Measurements from ENCODE around the gene SCN2A. TPM values are rescaled to one million over a fixed set of nuclear protein-coding genes. Genes with fewer than 3 reads are reported as not detected.

The SCN2A gene
- total RNA-seq, 1 donor from 2014 or later, result 0.53 TPM

GRCh38 chr2:165281387-165281786, 42.2 kb downstream of the SCN2A start:
- Histone ChIP-seq H3K36me3 (no peaks in the 10 kb centered on the region), H3K4me1 (no peaks in the 10 kb centered on the region), H3K27ac (no peak overlapping the region), H3K9me3 (no peaks in the 10 kb centered on the region), H3K4me3 (no peak overlapping the region), H3K27me3 (no peaks in the 10 kb centered on the region)
- TF ChIP-seq CTCF (IDR thresholded peaks at IDR 0.05), result no peak
- DNase-seq (ENCODE audit: low spot score in 2 of 2), result no peak
- intact Hi-C loops (cut with DNase I), result no loop called here

- no peak for TF ChIP-seq CTCF (IDR thresholded peaks at IDR 0.05)
- no peaks in the 10 kb centered on the region for H3K36me3 ChIP-seq
- no peaks in the 10 kb centered on the region for H3K9me3 ChIP-seq
- H3K27ac ChIP-seq, result no peak overlapping the region
- H3K27me3 ChIP-seq, result no peaks in the 10 kb centered on the region
- no peak for DNase-seq (ENCODE audit: low spot score in 2 of 2)
- no peak overlapping the region for H3K4me3 ChIP-seq
- no peaks in the 10 kb centered on the region for H3K4me1 ChIP-seq
- intact Hi-C loops (cut with DNase I), result no loop called here
These were observed 44.1 kb downstream of the SCN2A start for GRCh38 chr2:165283342-165283741.

GRCh38 chr2:165287094-165287778, 48.0 kb downstream of the SCN2A start:
- H3K27me3 ChIP-seq, result no peaks in the 10 kb centered on the region
- no peak for TF ChIP-seq CTCF (IDR thresholded peaks at IDR 0.05)
- no peaks in the 10 kb centered on the region for H3K4me1 ChIP-seq
- intact Hi-C loops (cut with DNase I), result no loop called here
- no peak overlapping the region for H3K27ac ChIP-seq
- H3K4me3 ChIP-seq, result no peak overlapping the region
- no peak for DNase-seq (ENCODE audit: low spot score in 2 of 2)
- no peaks in the 10 kb centered on the region for H3K36me3 ChIP-seq
- no peaks in the 10 kb centered on the region for H3K9me3 ChIP-seq

- Histone ChIP-seq H3K27ac (no peak overlapping the region), H3K36me3 (no peaks in the 10 kb centered on the region), H3K9me3 (no peaks in the 10 kb centered on the region), H3K4me3 (no peak overlapping the region), H3K27me3 (no peaks in the 10 kb centered on the region), H3K4me1 (no peaks in the 10 kb centered on the region)
- DNase-seq (ENCODE audit: low spot score in 2 of 2), result no peak
- no peak for TF ChIP-seq CTCF (IDR thresholded peaks at IDR 0.05)
- intact Hi-C loops (cut with DNase I), result no loop called here
These were observed 49.9 kb downstream of the SCN2A start for GRCh38 chr2:165289069-165289468.

- H3K27ac ChIP-seq, result no peak overlapping the region
- DNase-seq (ENCODE audit: low spot score in 2 of 2), result no peak
- no peaks in the 10 kb centered on the region for H3K36me3 ChIP-seq
- intact Hi-C loops (cut with DNase I), result loop anchor here (5.0 kb wide), 2 partner anchors 46 to 301 kb away; no protein-coding TSS in a partner anchor
- no peaks in the 10 kb centered on the region for H3K9me3 ChIP-seq
- H3K4me3 ChIP-seq, result no peak overlapping the region
- TF ChIP-seq CTCF (IDR thresholded peaks at IDR 0.05), result peak; percentile 42 to 71 (median 59)
- H3K4me1 ChIP-seq, result no peaks in the 10 kb centered on the region
- no peaks in the 10 kb centered on the region for H3K27me3 ChIP-seq
These were observed 54.5 kb downstream of the SCN2A start for GRCh38 chr2:165293440-165294420.
